Stimulated activated CD4-positive, alpha-beta T cell treated with anti-CD3 and anti-CD28 coated beads, Interleukin-12 subunit alpha, Interleukin-12 subunit beta, amount 100 ng/mL, for 24 hours (primary cell): Measurements from ENCODE around the gene POLD4.
"Not testable (repeated sequence)": the region's sequence is repeated elsewhere in the genome, so short reads cannot be mapped to it uniquely, and the experiment has no call there.

Experiments used
- DNase-seq, 2 experiments: peaks; one replicate each; pipeline ENCODE4 v3.0.0-alpha.2; 2020; ENCODE audit warnings: low read depth in 2 of 2

The POLD4 gene

GRCh38 chr11:67352546-67353316, 615 bp downstream of the POLD4 start:
- DNase-seq = no peak

DNA sequence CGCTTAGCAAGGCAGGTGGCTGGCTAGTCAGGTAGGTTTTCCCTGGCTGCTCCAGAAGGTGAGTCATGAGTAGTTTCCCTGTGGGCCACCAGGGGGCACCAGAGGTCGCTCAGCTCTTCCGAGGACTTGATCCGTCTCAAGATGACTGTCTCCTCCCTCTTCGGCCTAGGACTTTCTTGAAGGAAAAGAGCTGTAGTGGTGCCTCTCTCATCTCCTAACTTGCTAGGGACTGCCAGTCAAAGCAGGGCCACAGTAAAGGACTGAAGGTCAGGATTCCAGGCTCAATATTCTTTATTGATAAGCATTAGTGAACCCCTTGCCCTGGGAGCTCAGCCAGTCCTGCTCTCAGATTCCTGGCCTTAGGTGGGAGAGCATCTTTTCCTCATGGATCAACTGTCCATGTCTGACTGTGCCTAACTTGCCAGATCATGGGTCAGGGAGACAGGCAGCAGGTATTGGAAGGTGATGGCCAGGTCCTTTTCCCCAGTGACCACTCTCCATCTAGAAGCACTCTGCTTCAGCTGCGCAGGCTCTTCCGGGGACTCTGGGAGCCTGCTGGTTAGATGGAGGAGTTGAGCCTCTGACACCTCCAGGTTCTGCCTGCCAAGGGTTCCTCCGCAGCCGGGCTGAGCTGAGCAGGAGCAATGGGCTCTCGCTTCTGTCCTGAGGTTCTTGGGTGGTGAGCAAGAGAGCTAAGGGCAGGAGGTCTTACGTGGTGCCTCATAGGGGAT, 1.9 kb downstream of the POLD4 start:
- peak; percentile 37 to 48 for DNase-seq

- DNase-seq = no peak
Observed at GRCh38 chr11:67349928-67350465, 3.3 kb downstream of the POLD4 start.

GRCh38 chr11:67349457-67349856, 3.9 kb downstream of the POLD4 start:
- no peak for DNase-seq

GRCh38 chr11:67349036-67349435, 4.3 kb downstream of the POLD4 start:
- DNase-seq = no peak

GRCh38 chr11:67347964-67348749, 5.2 kb downstream of the POLD4 start:
- DNase-seq = no peak

- DNase-seq = no peak
Observed at GRCh38 chr11:67345920-67346819, 7.2 kb downstream of the POLD4 start.

GRCh38 chr11:67345247-67345919, 8.0 kb downstream of the POLD4 start:
- no peak for DNase-seq

- DNase-seq = no peak
Observed at GRCh38 chr11:67344264-67344663, 9.1 kb downstream of the POLD4 start.

- DNase-seq = no peak
Observed at GRCh38 chr11:67337257-67337656, 16.1 kb downstream of the POLD4 start.

DNA sequence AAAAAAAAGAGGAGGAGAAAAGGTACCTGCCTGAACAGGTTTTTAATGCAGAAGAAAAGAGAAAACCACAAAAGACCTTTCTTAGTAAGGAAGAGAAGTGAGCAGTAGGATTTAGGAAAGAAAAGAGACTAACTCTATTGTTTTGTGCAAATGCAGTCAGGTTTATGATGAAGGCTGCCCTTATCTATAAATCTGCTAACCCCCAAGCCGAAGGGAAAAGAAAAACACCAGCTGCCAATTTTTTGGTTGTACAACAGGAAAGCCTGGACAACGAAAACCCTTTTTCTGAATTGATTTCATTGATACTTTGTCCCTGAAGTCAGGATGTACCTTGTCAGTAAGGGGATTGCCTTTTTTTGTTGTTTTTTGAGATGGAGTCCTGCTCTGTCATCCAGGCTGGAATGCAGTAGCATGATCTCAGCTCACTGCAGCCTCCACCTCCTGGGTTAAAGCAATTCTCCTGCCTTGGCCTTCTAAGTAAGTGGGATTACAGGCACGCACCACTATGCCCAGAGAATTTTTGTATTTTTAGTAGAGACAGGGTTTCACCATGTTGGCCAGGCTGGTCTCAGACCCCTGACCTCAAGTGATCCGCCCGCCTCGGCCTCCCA, 21.2 kb downstream of the POLD4 start:
- no peak for DNase-seq

DNA sequence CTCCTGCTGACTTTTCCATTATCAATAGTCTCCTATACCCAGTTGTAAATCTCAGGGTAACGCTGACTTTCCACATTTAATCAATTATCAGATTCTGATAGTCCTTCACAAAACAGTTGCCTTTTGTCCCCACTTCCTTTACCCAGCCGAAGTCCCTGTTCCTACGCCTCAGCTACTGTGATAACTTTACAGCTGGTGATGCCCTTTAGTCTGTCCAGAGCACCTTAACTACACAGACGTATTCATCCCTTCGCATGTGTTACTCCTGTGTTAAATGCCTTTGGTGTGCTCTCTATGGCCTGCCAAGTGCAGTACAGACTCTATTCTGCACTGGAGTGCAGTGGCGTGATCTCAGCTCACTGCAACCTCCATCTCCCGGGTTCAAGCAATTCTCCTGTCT, 29.8 kb downstream of the POLD4 start:
- no peak for DNase-seq

GRCh38 chr11:67322049-67322448, 31.3 kb downstream of the POLD4 start:
- DNase-seq = no peak

GRCh38 chr11:67321313-67321871, 32.0 kb downstream of the POLD4 start:
- DNase-seq = no peak

DNA sequence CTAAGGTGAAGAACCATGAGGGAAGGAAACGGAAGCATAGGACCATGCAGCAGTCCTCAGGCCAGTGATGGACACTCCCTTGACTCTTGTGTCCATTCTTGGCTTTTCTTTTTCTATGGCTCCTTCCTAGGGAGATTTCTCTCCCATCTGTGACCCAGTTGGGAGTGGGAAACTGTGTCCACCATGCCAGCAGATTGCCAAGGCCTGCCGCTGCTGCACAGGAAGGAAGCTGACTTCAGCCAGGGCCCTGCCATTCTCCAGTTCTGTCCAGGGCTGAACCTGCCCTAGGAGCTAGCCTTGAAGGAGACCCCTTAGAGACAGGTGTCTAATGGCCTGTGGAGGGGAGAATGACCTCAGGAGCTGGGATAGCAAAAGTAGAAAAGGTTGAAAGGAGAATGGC, 32.7 kb downstream of the POLD4 start:
- DNase-seq = no peak

DNA sequence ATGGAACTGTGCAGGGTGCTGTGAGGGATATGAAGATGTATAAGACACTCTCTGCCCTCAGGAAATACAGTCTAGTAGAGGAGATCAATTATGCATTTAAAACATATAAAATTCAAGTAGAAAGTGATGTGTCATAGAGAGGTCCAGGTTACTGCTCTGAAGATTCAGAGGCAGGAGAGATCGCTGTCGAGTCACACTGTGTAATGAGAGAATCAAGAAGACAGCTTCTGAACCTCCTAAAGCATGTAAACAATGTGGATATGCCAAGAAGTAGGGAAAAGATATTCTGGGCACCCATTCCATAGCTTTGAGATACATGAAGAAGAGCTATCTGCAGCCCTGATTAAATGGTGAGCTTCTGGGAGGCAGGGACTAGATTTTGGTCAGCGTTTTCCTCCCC, 33.3 kb downstream of the POLD4 start:
- DNase-seq = no peak

- not testable (repeated sequence) for DNase-seq
Observed at GRCh38 chr11:67318876-67319275, 34.5 kb downstream of the POLD4 start.

DNA sequence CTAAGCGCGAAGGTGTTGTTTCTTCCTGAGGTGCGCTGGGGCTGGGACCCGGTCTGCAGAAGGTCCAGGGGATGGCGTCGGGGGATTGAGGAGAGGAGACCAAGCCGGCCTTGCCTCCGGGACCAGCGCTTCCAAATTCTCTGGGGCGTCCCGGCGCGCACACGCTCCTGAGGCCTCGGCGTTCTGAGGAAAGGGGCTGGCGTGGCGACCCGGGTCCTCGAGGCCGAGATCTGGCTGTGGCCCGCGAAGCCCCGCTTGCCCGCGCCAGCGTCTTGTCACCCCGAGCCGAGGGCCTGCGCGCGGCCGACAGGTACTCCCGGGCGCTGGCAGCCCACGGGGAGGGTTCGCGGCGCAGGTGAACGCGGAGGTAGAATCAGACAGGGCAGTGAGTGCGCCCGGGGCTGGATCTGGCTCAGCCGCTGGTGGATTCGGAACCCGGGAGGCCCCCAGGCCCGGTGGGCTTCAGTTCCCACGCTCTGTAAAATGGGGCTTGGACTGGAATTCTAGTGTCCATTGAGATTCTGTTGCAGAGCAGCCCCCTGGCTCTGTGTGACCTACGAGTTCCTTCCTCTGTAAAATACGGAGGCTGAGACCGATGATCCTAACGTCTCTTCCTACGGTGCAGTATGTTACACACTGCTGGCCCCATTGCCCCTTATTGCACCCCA, 35.3 kb downstream of the POLD4 start:
- DNase-seq = no peak

DNA sequence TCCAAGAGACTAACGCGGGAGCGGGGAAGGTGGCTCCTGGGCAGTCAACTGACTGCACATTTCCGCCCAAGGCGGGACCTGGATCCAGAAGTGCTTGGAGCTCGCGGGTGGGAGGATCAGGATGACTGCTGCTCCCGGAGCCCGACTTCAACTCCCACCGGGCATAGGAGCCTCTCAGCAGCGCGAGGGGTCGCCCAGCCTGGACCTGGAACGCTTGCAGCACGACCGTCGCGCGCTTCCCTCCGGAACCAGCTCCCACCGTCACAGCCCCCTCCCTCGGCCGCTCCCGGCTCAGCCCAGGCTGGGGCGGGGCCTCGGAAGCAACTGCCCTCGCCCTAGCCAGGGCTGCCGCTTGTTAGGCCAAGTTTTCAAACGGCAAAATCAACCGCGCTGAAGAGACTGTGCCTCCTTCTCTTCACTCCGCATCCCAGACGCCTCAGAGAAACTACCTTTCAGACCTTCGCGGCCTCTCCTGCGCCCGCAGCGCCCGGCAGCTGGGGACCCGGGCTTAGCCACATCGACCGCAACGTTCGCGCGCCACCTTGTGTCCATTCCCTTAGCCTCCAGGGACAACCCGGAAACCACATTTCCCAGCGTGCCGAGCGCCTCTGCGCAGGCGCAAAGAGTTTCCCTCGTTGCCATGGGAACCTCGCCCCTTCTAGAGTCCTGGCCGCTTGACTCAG, 36.0 kb downstream of the POLD4 start:
- peak; percentile 98 for DNase-seq
